HepG2 (cell line): Measurements from ENCODE around the gene ETV5.

Experiments
- MXI1 ChIP-seq: IDR thresholded peaks from 3 replicates; pipeline ENCODE4 v1.6.1; 2012; ENCODE audit warnings: low read depth, low read length, inconsistent platforms, borderline replicate concordance
- PAF1 ChIP-seq: IDR thresholded peaks from 2 replicates; pipeline ENCODE4 v1.6.1; 2016; ENCODE audit warnings: missing genetic modification reagents, missing compliant biosample characterization
- ZNF713 ChIP-seq: sonication (generic); formaldehyde crosslinking; IDR thresholded peaks from 2 replicates; pipeline ENCODE4 v1.4.0; 2020; ENCODE audit warnings: mild to moderate bottlenecking, missing genetic modification reagents

DNA sequence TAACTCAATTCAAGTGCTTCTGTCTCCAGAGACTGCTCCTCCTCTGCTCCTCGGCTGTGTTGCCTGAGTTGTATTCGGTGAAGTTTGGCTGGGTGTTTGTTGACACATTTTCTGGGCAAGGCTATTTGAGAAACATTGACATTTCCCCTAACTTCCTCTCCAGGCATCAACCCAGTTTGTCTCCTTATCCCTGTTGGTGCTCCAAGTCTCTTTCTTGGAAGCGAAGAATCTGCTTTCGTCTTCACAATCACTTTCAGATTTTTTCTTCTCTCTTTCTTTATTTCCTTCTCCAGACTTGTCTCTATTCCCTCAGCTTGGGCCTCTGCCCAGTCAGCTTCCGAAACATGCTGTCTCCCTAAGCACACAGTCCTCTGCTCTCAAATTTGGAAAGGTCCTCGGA, 84.7 kb downstream of the ETV5 start:
- TF ChIP-seq ZNF713 (CRISPR knock-in tag) = no peak
- no peak for TF ChIP-seq MXI1
- no peak for TF ChIP-seq PAF1 (CRISPR knock-in tag)
